GM18499 (cell line): ENCODE measurements around the gene MYO10.
"Not testable (repeated sequence)": the region's sequence is repeated elsewhere in the genome, so short reads cannot be mapped to it uniquely, and the experiment has no call there.

Experiments
- ATAC-seq: cut with Tn5 transposase; IDR thresholded peaks from one replicate; pipeline ENCODE4 v1.9.1; 2021; ENCODE audit warnings: moderate number of reproducible peaks; ENCODE audit not compliant: insufficient read depth, unreplicated experiment

The MYO10 gene

GRCh38 chr5:16936150-16936988 lies at the start of gene MYO10:
MYO10 (minus strand) TSS chr5:16936288; CDS start chr5:16935808, 480 bp downstream.
- ATAC-seq: no peak

- ATAC-seq: not testable (repeated sequence)
Observed at GRCh38 chr5:16985304-16985703, 49.2 kb upstream of the MYO10 start.

DNA sequence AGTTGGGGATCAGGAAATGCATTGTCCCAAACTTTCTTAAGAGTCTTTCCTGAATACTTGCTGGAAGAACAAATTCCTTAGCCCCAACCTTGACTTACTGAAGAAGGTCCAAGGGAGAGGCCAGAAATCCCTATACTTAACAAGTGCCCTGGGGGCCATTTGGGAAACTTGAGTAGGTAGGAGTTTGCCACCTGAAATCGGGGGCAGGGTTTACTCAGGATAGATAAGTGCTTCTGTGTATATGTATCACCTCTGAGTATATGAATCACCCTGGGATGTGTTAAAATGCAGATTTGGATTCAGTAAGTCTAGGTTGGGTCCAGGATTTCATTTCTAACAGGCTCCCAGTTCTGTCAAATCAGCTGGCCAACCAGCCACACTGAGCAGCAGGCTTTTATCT lies 47.9 kb upstream of the MYO10 start:
- no peak for ATAC-seq

GRCh38 chr5:16983022-16983639 lies 47.0 kb upstream of the MYO10 start:
- no peak for ATAC-seq

DNA sequence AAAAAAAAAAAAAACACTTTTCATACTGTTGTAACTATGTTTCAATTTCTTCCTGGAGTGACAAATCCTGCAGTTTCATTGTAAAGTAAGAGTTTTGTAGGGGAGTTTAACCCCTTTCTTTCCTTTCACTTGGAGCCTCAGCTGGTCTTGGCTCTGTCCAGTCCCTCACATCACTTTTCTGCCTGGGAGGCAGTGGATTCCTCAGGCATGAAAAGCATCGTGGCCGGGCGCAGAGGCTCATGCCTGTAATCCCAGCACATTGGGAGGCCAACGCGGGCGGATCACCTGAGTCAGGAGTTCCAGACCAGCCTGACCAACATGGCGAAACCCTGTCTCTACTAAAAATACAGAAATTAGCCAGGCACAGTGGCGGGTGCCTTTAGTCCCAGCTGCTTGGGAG lies 45.6 kb upstream of the MYO10 start:
- ATAC-seq: no peak

- no peak for ATAC-seq
Observed at GRCh38 chr5:16980983-16981382, 44.9 kb upstream of the MYO10 start.

DNA sequence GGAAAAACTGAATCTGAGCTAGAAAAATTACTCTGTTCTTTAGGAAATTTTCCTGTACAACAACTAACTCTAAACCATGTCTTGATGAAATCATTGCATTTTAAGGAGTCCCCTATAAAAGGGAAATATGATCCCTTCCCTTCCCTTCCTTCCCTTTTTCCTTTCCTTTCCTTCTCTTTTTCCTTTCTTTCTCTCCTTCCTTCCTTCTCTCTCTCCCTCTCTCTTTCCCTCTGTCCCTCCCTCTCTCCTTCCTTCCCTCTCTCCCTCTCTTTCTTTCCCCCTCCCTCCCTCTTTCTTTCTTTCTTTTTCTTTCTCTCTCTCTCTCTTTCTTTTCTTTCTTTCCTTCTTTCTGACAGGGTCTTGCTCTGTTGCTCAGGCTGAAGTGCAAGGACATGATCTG lies 42.2 kb upstream of the MYO10 start:
- no peak for ATAC-seq

- ATAC-seq: peak; percentile 63
Observed at GRCh38 chr5:16976625-16977008, 40.5 kb upstream of the MYO10 start.

- peak; percentile 64 for ATAC-seq
Observed at GRCh38 chr5:16975950-16976624, 40.0 kb upstream of the MYO10 start.

DNA sequence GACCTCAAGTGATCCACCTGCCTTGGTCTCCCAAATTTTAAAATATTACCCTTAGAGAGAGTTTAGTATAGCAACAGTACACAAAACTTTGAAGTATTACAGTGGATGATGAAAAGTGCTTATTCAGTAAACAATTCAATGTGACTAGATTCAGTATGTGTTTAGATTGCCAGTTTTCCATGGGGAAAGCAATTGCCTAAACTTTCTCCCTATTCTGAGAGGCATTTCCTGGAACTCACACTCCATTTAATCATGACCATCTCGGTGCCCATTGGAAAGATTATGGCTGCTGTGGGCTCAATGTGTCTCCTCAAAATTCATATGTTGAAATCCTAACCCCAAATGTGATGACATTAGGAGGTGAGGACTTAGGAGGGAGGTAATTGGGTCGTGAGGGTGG lies 38.9 kb upstream of the MYO10 start:
- ATAC-seq: no peak

- no peak for ATAC-seq
Observed at GRCh38 chr5:16970826-16971225, 34.7 kb upstream of the MYO10 start.

- ATAC-seq: no peak
Observed at GRCh38 chr5:16970260-16970659, 34.2 kb upstream of the MYO10 start.

DNA sequence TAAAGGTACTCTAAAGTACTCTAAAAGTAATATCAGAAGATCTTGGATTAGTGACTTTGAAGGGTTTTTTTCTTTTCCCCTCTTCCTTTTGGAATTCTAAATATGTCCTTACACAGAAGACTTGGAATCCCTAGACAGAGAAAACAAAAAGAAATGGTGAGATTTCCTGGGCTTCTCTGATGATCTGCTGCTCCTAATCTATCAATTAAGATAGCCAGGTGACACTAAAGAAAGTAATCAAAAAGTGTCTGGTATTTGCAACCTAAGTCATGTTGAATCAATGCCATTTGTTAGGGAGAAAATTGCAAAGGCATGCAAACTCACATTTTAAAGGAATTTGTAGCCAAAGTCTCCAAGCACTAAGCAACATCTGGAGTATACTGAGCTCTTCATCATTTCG lies 29.5 kb upstream of the MYO10 start:
- ATAC-seq: no peak

- no peak for ATAC-seq
Observed at GRCh38 chr5:16963821-16964220, 27.7 kb upstream of the MYO10 start.

GRCh38 chr5:16961131-16961530 lies 25.0 kb upstream of the MYO10 start:
- no peak for ATAC-seq

DNA sequence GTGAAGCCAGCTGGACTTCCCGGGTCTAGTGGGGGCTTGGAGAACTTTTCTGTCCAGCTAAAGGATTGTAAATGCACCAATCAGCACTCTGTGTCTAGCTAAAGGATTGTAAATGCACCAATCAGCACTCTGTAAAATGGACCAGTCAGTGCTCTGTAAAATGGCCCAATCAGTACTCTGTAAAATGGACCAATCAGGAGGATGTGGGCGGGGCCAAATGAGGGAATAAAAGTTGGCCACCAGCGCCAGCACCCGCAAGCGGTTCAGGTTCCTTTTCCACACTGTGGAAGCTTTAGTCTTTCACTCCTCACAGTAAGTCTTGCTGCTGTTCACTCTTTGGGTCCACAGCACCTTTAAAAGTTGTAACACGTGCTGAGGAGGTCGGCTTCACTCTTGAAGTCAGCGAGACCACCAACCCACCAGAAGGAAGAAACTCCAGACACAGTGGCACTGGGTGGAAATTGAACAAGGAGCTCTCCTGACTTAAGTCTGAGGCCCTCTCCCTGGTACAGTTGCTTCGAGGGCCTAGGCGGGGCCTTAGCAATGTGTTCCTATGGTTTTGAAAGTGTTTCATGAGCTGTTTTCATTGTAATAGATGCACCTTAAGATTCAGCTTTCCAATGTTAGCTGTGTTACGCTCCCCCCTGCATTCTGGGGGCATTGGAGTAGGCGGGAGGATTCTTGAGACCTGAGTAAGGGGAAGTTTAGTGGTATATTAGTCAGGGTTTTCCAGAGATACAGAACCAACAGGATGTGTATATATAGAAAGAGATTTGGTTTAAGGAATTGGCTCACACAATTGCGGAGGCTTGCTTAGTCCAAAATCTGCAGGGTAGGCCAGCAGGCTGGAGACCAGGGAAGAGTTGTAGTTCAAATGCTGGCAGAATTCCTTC lies 21.5 kb upstream of the MYO10 start:
- no peak for ATAC-seq

DNA sequence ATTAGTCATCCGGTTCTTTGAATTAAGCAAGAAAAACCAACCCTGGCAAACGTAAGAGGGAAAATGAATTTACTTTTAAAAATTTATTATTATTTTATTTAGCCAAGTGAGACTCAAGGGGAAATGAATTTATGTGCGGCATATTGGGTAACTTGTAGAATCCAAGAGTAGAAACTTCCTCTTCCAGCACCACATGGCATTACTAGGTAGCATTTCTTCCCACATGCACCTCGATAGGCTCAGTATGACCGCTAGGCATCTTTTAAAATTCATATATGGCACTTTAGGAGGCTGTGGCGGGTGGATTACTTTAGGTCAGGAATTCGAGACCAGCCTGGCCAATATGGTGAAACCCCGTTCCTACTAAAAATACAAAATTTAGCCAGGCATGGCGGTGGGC lies 17.6 kb upstream of the MYO10 start:
- no peak for ATAC-seq

DNA sequence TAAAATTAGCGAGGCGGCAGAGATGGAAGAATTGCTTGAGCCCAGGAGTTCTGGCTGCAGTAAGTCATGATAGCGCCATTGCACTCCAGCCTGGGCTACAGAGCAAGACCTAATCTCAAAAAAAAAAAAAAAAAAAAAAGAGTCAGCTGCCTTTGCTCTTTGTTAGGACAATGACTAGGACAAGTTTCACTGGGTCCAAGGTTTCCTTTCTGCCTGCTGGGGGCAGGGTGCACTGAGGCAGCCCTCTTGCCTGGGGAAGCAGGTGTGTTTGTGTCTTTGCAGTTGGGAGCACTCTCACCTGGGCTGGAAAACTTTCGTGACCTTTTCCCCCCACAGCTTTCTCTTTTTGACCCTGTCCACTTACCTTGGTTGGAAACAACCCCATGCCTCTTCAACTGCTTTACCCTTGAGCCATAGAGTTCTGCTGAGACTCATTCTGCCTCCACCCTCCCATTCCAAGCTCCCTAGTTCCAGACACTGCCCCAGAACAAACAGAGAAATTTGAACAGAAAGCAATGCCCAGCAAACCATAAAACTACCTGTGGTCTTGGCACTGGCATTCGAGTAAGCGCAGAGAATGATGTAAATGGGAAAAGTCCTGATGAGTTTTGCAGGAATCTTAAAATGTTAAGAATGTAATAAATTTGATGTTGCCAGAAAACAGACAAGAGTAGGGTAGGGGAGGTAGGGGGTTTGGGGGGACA lies 17.0 kb upstream of the MYO10 start:
- no peak for ATAC-seq

DNA sequence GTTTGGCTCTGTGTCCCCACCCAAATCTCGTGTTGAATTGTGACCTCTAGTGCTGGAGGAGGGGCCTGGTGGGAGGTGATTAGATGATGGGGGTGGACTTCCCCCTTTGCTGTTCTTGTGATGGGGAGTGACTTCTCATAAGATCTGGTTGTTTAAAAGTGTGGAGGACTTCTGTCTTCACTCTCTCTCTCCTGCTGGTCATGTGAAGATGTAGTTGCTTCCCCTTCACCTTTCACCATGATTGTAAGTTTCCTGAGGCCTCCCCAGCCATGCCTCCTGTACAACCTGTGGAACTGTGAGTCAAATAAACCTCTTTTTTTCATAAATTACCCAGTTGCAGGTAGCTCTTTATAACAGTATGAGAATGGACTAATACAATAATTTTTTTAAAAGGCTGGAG lies 10.6 kb upstream of the MYO10 start:
- no peak for ATAC-seq
